ENCODE data around the gene TRHDE. TPM values are rescaled to one million over a fixed set of nuclear protein-coding genes. Genes with fewer than 3 reads are reported as not detected.

Gene TRHDE
- total RNA-seq, 2 donors from 2014 or later: 3.1 to 4.1 TPM

- Histone ChIP-seq H3K4me3 (no peak overlapping the region), H3K27me3 (replicated peaks; ENCODE audit: insufficient read depth) (no peaks in the 10 kb centered on the region), H3K4me1 (replicated peaks) (no peaks in the 10 kb centered on the region), H3K9me3 (no peaks in the 10 kb centered on the region), H3K36me3 (no peaks in the 10 kb centered on the region), H3K27ac (no peak overlapping the region)
- WGBS: 96% methylated on average over 1 of the region's 1 CpG
- intact Hi-C loops (cut with DNase I): no loop called here
- TF ChIP-seq POLR2A (IDR thresholded peaks at IDR 0.05): no peak
- no peak for TF ChIP-seq POLR2AphosphoS5 (IDR thresholded peaks at IDR 0.05)
- TF ChIP-seq, protein P1, sequence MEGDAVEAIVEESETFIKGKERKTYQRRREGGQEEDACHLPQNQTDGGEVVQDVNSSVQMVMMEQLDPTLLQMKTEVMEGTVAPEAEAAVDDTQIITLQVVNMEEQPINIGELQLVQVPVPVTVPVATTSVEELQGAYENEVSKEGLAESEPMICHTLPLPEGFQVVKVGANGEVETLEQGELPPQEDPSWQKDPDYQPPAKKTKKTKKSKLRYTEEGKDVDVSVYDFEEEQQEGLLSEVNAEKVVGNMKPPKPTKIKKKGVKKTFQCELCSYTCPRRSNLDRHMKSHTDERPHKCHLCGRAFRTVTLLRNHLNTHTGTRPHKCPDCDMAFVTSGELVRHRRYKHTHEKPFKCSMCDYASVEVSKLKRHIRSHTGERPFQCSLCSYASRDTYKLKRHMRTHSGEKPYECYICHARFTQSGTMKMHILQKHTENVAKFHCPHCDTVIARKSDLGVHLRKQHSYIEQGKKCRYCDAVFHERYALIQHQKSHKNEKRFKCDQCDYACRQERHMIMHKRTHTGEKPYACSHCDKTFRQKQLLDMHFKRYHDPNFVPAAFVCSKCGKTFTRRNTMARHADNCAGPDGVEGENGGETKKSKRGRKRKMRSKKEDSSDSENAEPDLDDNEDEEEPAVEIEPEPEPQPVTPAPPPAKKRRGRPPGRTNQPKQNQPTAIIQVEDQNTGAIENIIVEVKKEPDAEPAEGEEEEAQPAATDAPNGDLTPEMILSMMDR (IDR thresholded peaks at IDR 0.05): no peak
- no peak for DNase-seq (ENCODE audit: low spot score)
These were observed 277.0 kb downstream of the TRHDE start for GRCh38 chr12:72549184-72549583.

- H3K27ac ChIP-seq: no peak overlapping the region
These were observed 288.0 kb downstream of the TRHDE start for GRCh38 chr12:72560003-72560769.

GRCh38 chr12:72570601-72571000, 298.4 kb downstream of the TRHDE start:
- H3K36me3 ChIP-seq: no peaks in the 10 kb centered on the region
- no peaks in the 10 kb centered on the region for H3K4me1 ChIP-seq (replicated peaks)
- no peaks in the 10 kb centered on the region for H3K27me3 ChIP-seq (replicated peaks; ENCODE audit: insufficient read depth)
- TF ChIP-seq, protein P1 (IDR thresholded peaks at IDR 0.05): no peak
- no peak for TF ChIP-seq POLR2A (IDR thresholded peaks at IDR 0.05)
- TF ChIP-seq POLR2AphosphoS5 (IDR thresholded peaks at IDR 0.05): no peak
- intact Hi-C loops (cut with DNase I): no loop called here
- H3K27ac ChIP-seq: no peak overlapping the region
- H3K4me3 ChIP-seq: no peak overlapping the region
- DNase-seq (ENCODE audit: low spot score): no peak
- H3K9me3 ChIP-seq: no peaks in the 10 kb centered on the region
- 65% methylated on average over 7 of the region's 7 CpGs for WGBS

More at GRCh38 chr12:72560003-72560769, 288.0 kb downstream of the TRHDE start:
- Histone ChIP-seq H3K9me3 (no peaks in the 10 kb centered on the region), H3K36me3 (no peaks in the 10 kb centered on the region), H3K4me1 (replicated peaks) (no peaks in the 10 kb centered on the region), H3K4me3 (no peak overlapping the region), H3K27me3 (replicated peaks; ENCODE audit: insufficient read depth) (no peaks in the 10 kb centered on the region)
- 35% methylated on average over 4 of the region's 4 CpGs for WGBS
- DNase-seq (ENCODE audit: low spot score): no peak
- intact Hi-C loops (cut with DNase I): no loop called here
- no peak for TF ChIP-seq POLR2AphosphoS5 (IDR thresholded peaks at IDR 0.05)
- TF ChIP-seq, protein P1 (IDR thresholded peaks at IDR 0.05): no peak

DNA sequence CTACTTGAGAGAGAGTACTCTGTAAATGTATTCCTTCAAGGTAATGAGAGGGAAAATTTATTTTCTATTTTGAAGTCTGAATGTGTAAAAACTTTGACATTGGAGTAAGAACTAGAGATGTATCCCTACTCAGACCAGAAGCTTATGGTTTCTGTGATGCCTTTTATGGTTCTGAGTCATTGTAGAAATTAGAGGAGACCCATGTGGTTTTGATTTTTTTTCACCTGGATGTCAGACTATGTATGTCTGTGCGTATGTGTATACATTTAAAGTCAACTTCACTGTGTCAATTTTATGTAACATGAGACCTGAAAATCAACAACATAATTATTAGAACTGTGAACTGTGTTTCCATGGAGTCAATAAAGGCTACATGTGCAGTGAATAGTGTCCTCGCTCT, 302.0 kb downstream of the TRHDE start:
- no peaks in the 10 kb centered on the region for H3K4me1 ChIP-seq (replicated peaks)
- H3K9me3 ChIP-seq: no peaks in the 10 kb centered on the region
- H3K4me3 ChIP-seq: no peak overlapping the region
- DNase-seq (ENCODE audit: low spot score): no peak
- no peak overlapping the region for H3K27ac ChIP-seq
- intact Hi-C loops (cut with DNase I): no loop called here
- TF ChIP-seq, protein P1 (IDR thresholded peaks at IDR 0.05): no peak
- TF ChIP-seq POLR2AphosphoS5 (IDR thresholded peaks at IDR 0.05) (no peak), POLR2A (IDR thresholded peaks at IDR 0.05) (no peak)
- WGBS: 70% methylated on average over 2 of the region's 2 CpGs
- no peaks in the 10 kb centered on the region for H3K36me3 ChIP-seq
- H3K27me3 ChIP-seq (replicated peaks; ENCODE audit: insufficient read depth): no peaks in the 10 kb centered on the region

DNA sequence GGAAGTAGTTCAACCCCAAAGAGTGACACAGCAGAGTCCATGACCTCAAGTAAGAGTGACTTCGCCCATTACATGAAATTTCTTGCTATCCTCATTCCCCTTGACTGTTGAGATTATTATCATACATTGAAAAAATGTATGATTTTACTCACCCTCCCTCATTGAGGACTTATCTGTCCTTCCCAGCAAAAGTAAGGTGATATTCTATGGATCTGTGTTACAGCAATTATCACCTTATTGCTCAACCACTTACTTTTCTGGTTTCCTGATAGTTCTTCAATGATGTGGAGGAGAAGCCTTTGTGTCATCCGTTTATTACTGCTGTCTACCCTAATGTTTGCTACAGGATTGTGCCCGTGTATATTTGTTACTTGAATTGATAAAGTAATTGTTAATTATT, 306.2 kb downstream of the TRHDE start:
- TF ChIP-seq POLR2A (IDR thresholded peaks at IDR 0.05) (no peak), POLR2AphosphoS5 (IDR thresholded peaks at IDR 0.05) (no peak)
- TF ChIP-seq, protein P1 (IDR thresholded peaks at IDR 0.05): no peak
- Histone ChIP-seq H3K27me3 (replicated peaks; ENCODE audit: insufficient read depth) (no peaks in the 10 kb centered on the region), H3K36me3 (no peaks in the 10 kb centered on the region), H3K9me3 (no peaks in the 10 kb centered on the region), H3K4me3 (no peak overlapping the region), H3K4me1 (replicated peaks) (no peaks in the 10 kb centered on the region), H3K27ac (no peak overlapping the region)
- DNase-seq (ENCODE audit: low spot score): no peak
- intact Hi-C loops (cut with DNase I): no loop called here
- WGBS: 76% methylated on average over 3 of the region's 3 CpGs

Measured in prostate gland (tissue), 2 donors.